GM12878 (cell line): ENCODE data around the gene MCAT. TPM values are rescaled to one million over a fixed set of nuclear protein-coding genes. Genes with fewer than 3 reads are reported as not detected.
A peak's percentile ranks its signal among the peaks of the same experiment; 100 is the strongest.

Experiments
- ATAC-seq: fragments of 200-7000 bp; cut with Tn5 transposase; 3 replicates; pipeline ENCODE4 v1.9.1; 2020; ENCODE audit warnings: mild to moderate bottlenecking, moderate library complexity
- BruUV-seq: library from RNA; stranded (reverse); fragments of 400-500 nt; replicated peaks from 2 replicates; lab custom pipeline; 2021; lab: Mats Ljungman, UMichigan
- CTCF ChIA-PET: fragments of 300-600 bp; sonication (Branson Sonifier 250); formaldehyde crosslinking; extraction: SDS; loops from one replicate; lab custom pipeline; 2021; ENCODE audit warnings: inconsistent platforms; lab: Yijun Ruan, JAX
- POLR2A ChIA-PET: fragments of 350-600 bp; formaldehyde crosslinking; extraction: SDS; loops from one replicate; lab custom pipeline; 2021; ENCODE audit warnings: inconsistent platforms; lab: Charles Lee
- RAD21 ChIA-PET: fragments of 300-600 bp; sonication (Branson Sonifier 250); formaldehyde crosslinking; loops from one replicate; lab custom pipeline; 2023; ENCODE audit warnings: antibody characterized with exemption; ENCODE audit not compliant: unreplicated experiment; lab: Charles Lee
- SMC1A ChIA-PET: fragments of 300-600 bp; sonication (Branson Sonifier 250); formaldehyde crosslinking; loops from one replicate; lab custom pipeline; 2023; ENCODE audit not compliant: unreplicated experiment, uncharacterized antibody; lab: Charles Lee
- DNase-seq: peaks from one replicate; pipeline ENCODE4 v3.0.0-alpha.2; 2011; ENCODE audit warnings: low read depth, low spot score
- FAIRE-seq: peaks from 3 replicates; lab custom pipeline; 2011; peaks lifted over from hg19 to GRCh38; lab: Jason Lieb, UNC
- H2AFZ ChIP-seq: 2 replicates; pipeline ENCODE4 v1.6.0; 2011; ENCODE audit warnings: low read depth, low read length, control low read depth; ENCODE audit not compliant: control insufficient read depth
- H3K27ac ChIP-seq: 2 replicates; pipeline ENCODE4 v1.5.1; 2011; ENCODE audit warnings: control low read depth; ENCODE audit not compliant: control insufficient read depth, insufficient read depth
- H3K27me3 ChIP-seq, 2 experiments: replicated peaks in 1 of 2; 2 replicates each; pipeline versions ENCODE4 v1.6.0 to v1.6.1; 2011; ENCODE audit warnings: low read length in 1 of 2; ENCODE audit not compliant: control insufficient read depth in 2 of 2, insufficient read depth in 2 of 2
- H3K36me3 ChIP-seq, 2 experiments: 2 replicates each; pipeline ENCODE4 v1.5.1; 2011; ENCODE audit warnings: low read length in 1 of 2; ENCODE audit not compliant: control insufficient read depth in 2 of 2, insufficient read depth in 2 of 2
- H3K4me1 ChIP-seq: 2 replicates; pipeline ENCODE4 v1.6.1; 2011; ENCODE audit warnings: mild to moderate bottlenecking, low read length, moderate library complexity, mixed read lengths; ENCODE audit not compliant: control insufficient read depth, insufficient read depth
- H3K4me2 ChIP-seq: 2 replicates; pipeline ENCODE4 v1.6.0; 2011; ENCODE audit warnings: control low read depth; ENCODE audit not compliant: control insufficient read depth, insufficient read depth
- H3K4me3 ChIP-seq: fragments of 200-600 bp; sonication (generic); 2 replicates; pipeline ENCODE4 v1.5.1; 2016
- H3K79me2 ChIP-seq: 2 replicates; pipeline ENCODE4 v1.6.0; 2011; ENCODE audit warnings: low read length; ENCODE audit not compliant: control insufficient read depth, insufficient read depth
- H3K9ac ChIP-seq: 2 replicates; pipeline ENCODE4 v1.8.0; 2011; ENCODE audit warnings: low read length, control low read depth, mixed read lengths; ENCODE audit not compliant: control insufficient read depth, insufficient read depth
- H3K9me3 ChIP-seq: replicated peaks from 3 replicates; pipeline ENCODE4 v1.5.1; 2011; ENCODE audit warnings: mild to moderate bottlenecking, low read length; ENCODE audit not compliant: control insufficient read depth, insufficient read depth
- H4K20me1 ChIP-seq: 2 replicates; pipeline ENCODE4 v1.6.0; 2011; ENCODE audit not compliant: control insufficient read depth, insufficient read depth
- CBX5 ChIP-seq: sonication (generic); IDR thresholded peaks from 2 replicates; pipeline ENCODE4 v1.6.1; 2016; ENCODE audit warnings: low read depth, moderate library complexity, mild to moderate bottlenecking, inconsistent platforms
- CHD4 ChIP-seq: fragments of 200-600 bp; sonication (generic); IDR thresholded peaks from 2 replicates; pipeline ENCODE4 v1.6.1; 2016; ENCODE audit warnings: mild to moderate bottlenecking
- NR2F1 ChIP-seq: fragments of 450-650 bp; conservative IDR thresholded peaks from 2 replicates; pipeline ENCODE4 v1.6.1; 2017; ENCODE audit warnings: mild to moderate bottlenecking
- RFX5 ChIP-seq: IDR thresholded peaks from 2 replicates; pipeline ENCODE4 v1.6.1; 2011; ENCODE audit warnings: low read depth, low read length, improper control_type of control experiment
- SMAD1 ChIP-seq: fragments of 450-650 bp; IDR thresholded peaks from 2 replicates; pipeline ENCODE4 v1.6.1; 2018; ENCODE audit warnings: mild to moderate bottlenecking, low read depth; ENCODE audit not compliant: partially characterized antibody
- WGBS: methylation state at CpG from one replicate; pipeline ENCODE4 v1.1.6; 2016; ENCODE audit warnings: low lambda C conversion rate; ENCODE audit not compliant: insufficient replicate concordance, insufficient coverage; ENCODE audit errors: missing lambda C conversion rate; 5-methylcytosine and 5-hydroxymethylcytosine counted together
- in situ Hi-C: fragments of 300-500 bp; cut with MboI; formaldehyde crosslinking; loops from 9 replicates; pipeline ENCODE4 v1.14.3; 2018; ENCODE audit warnings: mixed read lengths
- intact Hi-C: fragments of 100-400 bp; cut with micrococcal nuclease; formaldehyde crosslinking; loops from one replicate; pipeline ENCODE4 v1.14.2; 2022; ENCODE audit not compliant: unreplicated experiment
- polyA plus RNA-seq, 11 experiments: library from polyadenylated mRNA; depleted of rRNA in 4 of 11; unstranded in 6 of 11; stranded (reverse) in 5 of 11; fragments of >200 nt; fragmentation: Nextera tagmentation in 4 of 11; fragmentation: Illumina TruSeq in 1 of 11; extraction: Ambion mirVana in 4 of 11; extraction: Trizol in 1 of 11; gene quantifications; 1 replicate in 1 of 11; 2 replicates in 10 of 11; pipeline versions ENCODE4 v1.2.1 to v1.2.3, GENCODE V29; 2011 to 2016; ENCODE audit warnings: inconsistent platforms in 2 of 11, missing spikeins in 2 of 11, low read depth in 1 of 11
- total RNA-seq, 4 experiments: library from RNA; depleted of rRNA in 3 of 4; stranded (reverse); fragments of >200 nt in 3 of 4; fragmentation: Illumina TruSeq in 1 of 4; extraction: Trizol in 1 of 4; gene quantifications; 2 replicates each; pipeline versions ENCODE4 v1.2.1 to v1.2.3, GENCODE V29; 2013 to 2021

Gene MCAT
- total and polyA plus RNA-seq, 10 of the 15 experiments (the other 5 are each of a cell fraction or from before 2014, with no cell fraction given): 3.6 to 29.1 (median 19.3) TPM

DNA sequence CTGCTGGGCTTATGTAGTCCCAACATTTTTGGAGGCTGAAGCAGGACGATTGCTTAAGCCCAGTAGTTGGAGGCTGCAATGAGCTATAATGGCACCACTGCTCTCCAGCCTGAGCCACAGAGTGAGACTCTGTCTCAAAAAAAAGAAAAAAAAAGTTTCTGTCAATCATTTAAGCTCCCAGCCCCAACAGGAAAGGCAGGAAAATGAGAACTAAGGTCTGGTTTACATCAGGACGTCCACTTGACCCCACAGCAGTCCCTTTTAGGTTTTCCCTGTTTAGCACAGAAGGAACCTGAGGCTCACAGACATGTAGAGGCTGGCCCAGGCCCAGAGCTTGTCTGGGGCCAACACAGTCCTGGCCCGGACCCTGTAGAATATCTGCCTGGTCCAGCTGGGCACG, 44.8 kb downstream of the MCAT start:
- CTCF ChIA-PET: interaction anchor here (0.6 kb wide), 1 partner anchor 38 kb away, joined by 4 read pairs; no protein-coding TSS in a partner anchor
- Histone ChIP-seq H3K4me1 (no peaks in the 10 kb centered on the region; the same call in 1 of the 2 replicates), H3K27ac (no peak overlapping the region), H3K79me2 (no peaks in the 10 kb centered on the region), H2AFZ (no peak overlapping the region), H3K9me3 (peaks cover 3% of the 10 kb centered on the region; the same call in 2 of the 3 replicates), H3K36me3 (no peaks in the 10 kb centered on the region), H3K27me3 (no peaks in the 10 kb centered on the region), H3K4me3 (no peak overlapping the region), H4K20me1 (no peaks in the 10 kb centered on the region), H3K4me2 (no peak overlapping the region), H3K9ac (no peak overlapping the region)
- RAD21 ChIA-PET: no interaction called here
- TF ChIP-seq NR2F1: no peak
- TF ChIP-seq SMAD1: no peak
- TF ChIP-seq RFX5: no peak
- ATAC-seq (no peak), FAIRE-seq (no peak), DNase-seq (no peak)
- SMC1A ChIA-PET: no interaction called here
- in situ Hi-C loops (no loop called here), intact Hi-C loops (no loop called here)
- whole genome bisulfite sequencing: 31% methylated on average over 4 of the region's 4 CpGs
- no TSS peak for BruUV-seq
- POLR2A ChIA-PET: no interaction called here

DNA sequence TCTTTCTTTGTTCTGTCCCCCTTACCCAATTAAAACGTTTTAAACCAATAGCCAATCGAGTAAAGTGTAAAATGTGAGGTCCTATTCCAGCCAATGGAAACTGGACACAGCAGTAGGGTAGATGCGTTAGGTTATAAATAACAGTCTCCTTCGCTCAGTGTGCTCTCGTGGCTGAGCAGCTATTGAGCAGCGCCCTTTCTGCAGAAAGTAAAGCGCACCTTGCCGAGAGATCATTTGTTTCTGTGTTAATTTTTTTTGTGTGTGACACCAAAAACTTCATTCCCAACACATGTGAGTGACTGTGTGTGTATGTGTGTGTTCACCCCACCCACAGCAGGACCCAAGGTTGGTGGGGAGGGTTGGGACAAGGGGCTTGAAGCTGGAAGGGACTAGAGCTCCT, 46.8 kb downstream of the MCAT start:
- no peaks in the 10 kb centered on the region for H4K20me1 ChIP-seq
- ATAC-seq (no peak), DNase-seq (no peak), FAIRE-seq (no peak)
- no peaks in the 10 kb centered on the region; the same call in 1 of the 2 replicates for H3K4me1 ChIP-seq
- no peak overlapping the region for H3K9ac ChIP-seq
- no peak overlapping the region for H3K4me2 ChIP-seq
- H3K27me3 ChIP-seq: no peaks in the 10 kb centered on the region
- no peak overlapping the region for H3K4me3 ChIP-seq
- H3K36me3 ChIP-seq: no peaks in the 10 kb centered on the region
- ChIA-PET POLR2A (no interaction called here), SMC1A (no interaction called here), CTCF (no interaction called here)
- H3K9me3 ChIP-seq: peaks cover 3% of the 10 kb centered on the region; the same call in 2 of the 3 replicates
- H3K27ac ChIP-seq: no peak overlapping the region
- no peaks in the 10 kb centered on the region for H3K79me2 ChIP-seq
- BruUV-seq: no TSS peak
- WGBS: 58% methylated on average over 8 of the region's 8 CpGs
- peak; percentile 48; the same call in 1 of the 2 replicates for TF ChIP-seq CBX5
- no peak for TF ChIP-seq CHD4
- TF ChIP-seq, all 136 proteins: peak for 1
- intact Hi-C loops (no loop called here), in situ Hi-C loops (no loop called here)
- H2AFZ ChIP-seq: no peak overlapping the region
- RAD21 ChIA-PET: no interaction called here
